ENCODE data around the gene MRPS14. TPM values are rescaled to one million over a fixed set of nuclear protein-coding genes. Genes with fewer than 3 reads are reported as not detected.

Gene MRPS14
- polyA plus RNA-seq, 1 donor from 2014 or later: 49.5 TPM

DNA sequence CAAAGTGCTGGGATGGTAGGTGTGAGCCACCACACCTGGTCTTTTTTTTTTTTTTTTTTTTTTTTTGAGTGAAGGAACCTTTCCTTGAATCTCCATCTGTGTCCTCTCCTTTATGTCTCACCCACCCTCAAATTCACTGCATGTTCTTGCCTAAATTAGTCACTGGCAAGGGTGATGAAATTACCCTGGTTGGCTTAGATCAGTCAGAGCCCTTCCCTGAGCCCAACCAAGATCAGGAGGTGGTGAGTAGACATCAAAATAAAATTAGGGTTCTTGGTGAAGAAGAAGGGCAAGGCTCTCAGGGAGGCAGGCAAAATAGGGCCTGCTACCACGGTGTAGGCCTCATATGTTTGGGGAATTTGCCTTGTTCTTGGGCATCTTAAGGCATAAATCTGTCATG, 39.1 kb upstream of the MRPS14 start:
- H2AFZ ChIP-seq (ENCODE audit: low read depth, low read length): no peak overlapping the region
- H3K36me3 ChIP-seq (ENCODE audit: insufficient read depth, low read length): no peaks in the 10 kb centered on the region
- TF ChIP-seq TAF1 (IDR thresholded peaks at IDR 0.05; ENCODE audit: low read depth): no peak
- no peak for TF ChIP-seq EP300 (conservative IDR thresholded peaks at IDR 0.05; ENCODE audit: poor library complexity, severe bottlenecking)
- TF ChIP-seq, protein P1, sequence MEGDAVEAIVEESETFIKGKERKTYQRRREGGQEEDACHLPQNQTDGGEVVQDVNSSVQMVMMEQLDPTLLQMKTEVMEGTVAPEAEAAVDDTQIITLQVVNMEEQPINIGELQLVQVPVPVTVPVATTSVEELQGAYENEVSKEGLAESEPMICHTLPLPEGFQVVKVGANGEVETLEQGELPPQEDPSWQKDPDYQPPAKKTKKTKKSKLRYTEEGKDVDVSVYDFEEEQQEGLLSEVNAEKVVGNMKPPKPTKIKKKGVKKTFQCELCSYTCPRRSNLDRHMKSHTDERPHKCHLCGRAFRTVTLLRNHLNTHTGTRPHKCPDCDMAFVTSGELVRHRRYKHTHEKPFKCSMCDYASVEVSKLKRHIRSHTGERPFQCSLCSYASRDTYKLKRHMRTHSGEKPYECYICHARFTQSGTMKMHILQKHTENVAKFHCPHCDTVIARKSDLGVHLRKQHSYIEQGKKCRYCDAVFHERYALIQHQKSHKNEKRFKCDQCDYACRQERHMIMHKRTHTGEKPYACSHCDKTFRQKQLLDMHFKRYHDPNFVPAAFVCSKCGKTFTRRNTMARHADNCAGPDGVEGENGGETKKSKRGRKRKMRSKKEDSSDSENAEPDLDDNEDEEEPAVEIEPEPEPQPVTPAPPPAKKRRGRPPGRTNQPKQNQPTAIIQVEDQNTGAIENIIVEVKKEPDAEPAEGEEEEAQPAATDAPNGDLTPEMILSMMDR (IDR thresholded peaks at IDR 0.05; ENCODE audit: poor library complexity, severe bottlenecking): no peak
- no peak for TF ChIP-seq EZH2 (IDR thresholded peaks at IDR 0.05; ENCODE audit: borderline replicate concordance, insufficient read depth, low read length, poor library complexity, severe bottlenecking)
- no peak for TF ChIP-seq RAD21 (conservative IDR thresholded peaks at IDR 0.05)
- no peak for TF ChIP-seq SMC3 (conservative IDR thresholded peaks at IDR 0.05; ENCODE audit: poor library complexity)
- no peak for TF ChIP-seq MXI1 (conservative IDR thresholded peaks at IDR 0.05; ENCODE audit: poor library complexity, severe bottlenecking)
- TF ChIP-seq, protein P2, sequence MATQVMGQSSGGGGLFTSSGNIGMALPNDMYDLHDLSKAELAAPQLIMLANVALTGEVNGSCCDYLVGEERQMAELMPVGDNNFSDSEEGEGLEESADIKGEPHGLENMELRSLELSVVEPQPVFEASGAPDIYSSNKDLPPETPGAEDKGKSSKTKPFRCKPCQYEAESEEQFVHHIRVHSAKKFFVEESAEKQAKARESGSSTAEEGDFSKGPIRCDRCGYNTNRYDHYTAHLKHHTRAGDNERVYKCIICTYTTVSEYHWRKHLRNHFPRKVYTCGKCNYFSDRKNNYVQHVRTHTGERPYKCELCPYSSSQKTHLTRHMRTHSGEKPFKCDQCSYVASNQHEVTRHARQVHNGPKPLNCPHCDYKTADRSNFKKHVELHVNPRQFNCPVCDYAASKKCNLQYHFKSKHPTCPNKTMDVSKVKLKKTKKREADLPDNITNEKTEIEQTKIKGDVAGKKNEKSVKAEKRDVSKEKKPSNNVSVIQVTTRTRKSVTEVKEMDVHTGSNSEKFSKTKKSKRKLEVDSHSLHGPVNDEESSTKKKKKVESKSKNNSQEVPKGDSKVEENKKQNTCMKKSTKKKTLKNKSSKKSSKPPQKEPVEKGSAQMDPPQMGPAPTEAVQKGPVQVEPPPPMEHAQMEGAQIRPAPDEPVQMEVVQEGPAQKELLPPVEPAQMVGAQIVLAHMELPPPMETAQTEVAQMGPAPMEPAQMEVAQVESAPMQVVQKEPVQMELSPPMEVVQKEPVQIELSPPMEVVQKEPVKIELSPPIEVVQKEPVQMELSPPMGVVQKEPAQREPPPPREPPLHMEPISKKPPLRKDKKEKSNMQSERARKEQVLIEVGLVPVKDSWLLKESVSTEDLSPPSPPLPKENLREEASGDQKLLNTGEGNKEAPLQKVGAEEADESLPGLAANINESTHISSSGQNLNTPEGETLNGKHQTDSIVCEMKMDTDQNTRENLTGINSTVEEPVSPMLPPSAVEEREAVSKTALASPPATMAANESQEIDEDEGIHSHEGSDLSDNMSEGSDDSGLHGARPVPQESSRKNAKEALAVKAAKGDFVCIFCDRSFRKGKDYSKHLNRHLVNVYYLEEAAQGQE (IDR thresholded peaks at IDR 0.05; ENCODE audit: borderline replicate concordance): no peak
- no peak for TF ChIP-seq POLR2AphosphoS5 (IDR thresholded peaks at IDR 0.05)
- no peaks in the 10 kb centered on the region for H4K20me1 ChIP-seq (ENCODE audit: insufficient read depth)
- H3K4me2 ChIP-seq (ENCODE audit: low read length): no peak overlapping the region
- no peak overlapping the region for H3K4me3 ChIP-seq (ENCODE audit: low read length)
- no peaks in the 10 kb centered on the region for H3F3A ChIP-seq (ENCODE audit: insufficient read depth, low read length, poor library complexity, severe bottlenecking)
- no peak overlapping the region for H3K27ac ChIP-seq (ENCODE audit: low read length)
- no peaks in the 10 kb centered on the region for H3K79me2 ChIP-seq (replicated peaks; ENCODE audit: insufficient read depth, low read length)
- no peaks in the 10 kb centered on the region for H3K9me2 ChIP-seq (ENCODE audit: insufficient read depth, low read length)
- H3K9me3 ChIP-seq (ENCODE audit: low read length): no peaks in the 10 kb centered on the region
- H3K27me3 ChIP-seq (ENCODE audit: insufficient read depth, low read depth, low read length): no peaks in the 10 kb centered on the region
- H3K9ac ChIP-seq (ENCODE audit: low read length): no peak overlapping the region

DNA sequence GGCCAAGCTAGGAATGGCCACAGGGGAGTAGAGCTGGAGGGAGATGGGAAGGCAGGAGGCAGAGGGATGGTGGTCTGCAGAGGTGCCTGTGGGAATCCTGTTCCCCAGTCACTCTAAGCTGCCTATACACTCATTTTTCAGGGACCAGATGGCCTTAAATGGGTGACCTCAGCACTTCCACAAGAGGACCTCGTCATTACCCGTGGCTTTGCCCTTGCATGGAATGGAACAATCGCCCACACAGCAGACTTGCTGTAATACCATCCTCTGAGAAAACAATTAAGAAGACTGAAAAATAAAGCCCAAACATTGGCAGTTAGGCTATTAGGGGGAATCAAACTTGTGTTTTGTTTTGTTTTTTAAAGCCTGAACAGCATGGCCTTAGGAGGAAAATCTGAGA, 31.5 kb upstream of the MRPS14 start:
- Histone ChIP-seq H3K27ac (ENCODE audit: low read length) (no peak overlapping the region), H3K4me2 (ENCODE audit: low read length) (no peak overlapping the region), H4K20me1 (ENCODE audit: insufficient read depth) (no peaks in the 10 kb centered on the region), H3K9me3 (ENCODE audit: low read length) (no peaks in the 10 kb centered on the region), H3K4me3 (ENCODE audit: low read length) (no peak overlapping the region), H3K9ac (ENCODE audit: low read length) (no peak overlapping the region), H3K36me3 (ENCODE audit: insufficient read depth, low read length) (no peaks in the 10 kb centered on the region), H3F3A (ENCODE audit: insufficient read depth, low read length, poor library complexity, severe bottlenecking) (no peaks in the 10 kb centered on the region), H3K9me2 (ENCODE audit: insufficient read depth, low read length) (no peaks in the 10 kb centered on the region), H3K79me2 (replicated peaks; ENCODE audit: insufficient read depth, low read length) (no peaks in the 10 kb centered on the region), H2AFZ (ENCODE audit: low read depth, low read length) (no peak overlapping the region), H3K27me3 (ENCODE audit: insufficient read depth, low read depth, low read length) (no peaks in the 10 kb centered on the region)
- TF ChIP-seq, protein P2 (IDR thresholded peaks at IDR 0.05; ENCODE audit: borderline replicate concordance): no peak
- TF ChIP-seq SMC3 (conservative IDR thresholded peaks at IDR 0.05; ENCODE audit: poor library complexity) (no peak), POLR2AphosphoS5 (IDR thresholded peaks at IDR 0.05) (no peak), EZH2 (IDR thresholded peaks at IDR 0.05; ENCODE audit: borderline replicate concordance, insufficient read depth, low read length, poor library complexity, severe bottlenecking) (no peak), RAD21 (conservative IDR thresholded peaks at IDR 0.05) (no peak), EP300 (conservative IDR thresholded peaks at IDR 0.05; ENCODE audit: poor library complexity, severe bottlenecking) (no peak)
- TF ChIP-seq, protein P1 (IDR thresholded peaks at IDR 0.05; ENCODE audit: poor library complexity, severe bottlenecking): no peak

Measured in neural cell (in vitro differentiated cells).